Measurements from ENCODE around the gene MOB1B.

DNA sequence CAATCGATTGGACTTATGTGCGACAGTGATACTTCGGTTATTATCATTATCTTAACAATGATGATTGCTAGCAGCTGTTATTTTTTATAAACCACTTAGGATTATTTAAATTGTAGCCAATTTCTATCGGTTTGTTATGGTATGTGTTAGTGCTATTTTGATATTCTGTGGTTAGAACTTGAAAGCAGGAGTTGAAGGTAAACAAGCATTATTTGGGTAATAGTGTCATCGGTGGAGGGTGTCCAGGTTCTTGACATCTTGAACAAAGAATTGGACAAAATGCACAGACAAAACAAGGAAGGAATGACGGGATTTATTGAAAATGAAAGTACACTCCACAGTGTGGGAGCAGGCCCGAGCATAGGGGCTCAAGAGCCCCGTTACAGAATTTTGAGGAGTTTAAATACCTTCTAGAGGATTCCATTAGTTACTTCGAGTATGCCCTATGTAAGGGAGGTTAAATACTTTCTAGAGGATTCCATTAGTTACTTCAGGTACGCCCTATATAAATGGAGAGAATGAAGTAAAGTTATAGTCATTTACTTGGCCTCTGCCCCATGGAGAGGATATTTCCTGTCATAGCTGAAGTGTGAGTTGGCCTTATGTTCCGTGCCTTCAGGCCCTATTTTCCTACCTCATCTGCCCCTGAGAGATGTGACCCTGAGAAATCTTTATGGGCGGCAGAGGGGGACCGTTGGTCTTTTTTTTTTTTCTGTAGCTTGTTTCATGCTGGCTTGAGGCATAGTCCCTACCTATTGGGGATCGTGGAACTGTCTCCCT is 13.1 kb downstream of the MOB1B start:
- TF ChIP-seq CTCF (IDR thresholded peaks at IDR 0.05) = no peak
- no peak for TF ChIP-seq ZFX (IDR thresholded peaks at IDR 0.05; ENCODE audit: borderline replicate concordance)
